ENCODE measurements around the gene ERCC1. TPM values are rescaled to one million over a fixed set of nuclear protein-coding genes. Genes with fewer than 3 reads are reported as not detected.
A peak's percentile ranks its signal among the peaks of the same experiment; 100 is the strongest.

Gene ERCC1
- total RNA-seq (10 to 100 TPM; 41.8 to 67.0 (median 64.4) TPM), polyA plus RNA-seq (10 to 100 TPM; 27.3 to 31.8 (median 30.1) TPM)

GRCh38 chr19:45423589-45424190 is at the start of gene ERCC1:
ERCC1 (minus strand) TSS chr19:45423917; CDS start chr19:45423374, 543 bp downstream.
- no peaks in the 10 kb centered on the region for H3K27me3 ChIP-seq
- H3K4me1 ChIP-seq = peaks cover 0 to 41% (median 23%) of the 10 kb centered on the region in 4 donors
- H3K9me3 ChIP-seq = no peaks in the 10 kb centered on the region
- WGBS, 2 donors = 1% methylated on average over 37 of the region's 37 CpGs
- intact Hi-C loops (cut with DNase I) = loop anchor here (2.0 to 10.0 kb wide), 2 partner anchors 17 to 271 kb away; partner anchors contain the start of genes POLR1G, QPCTL and SNRPD2
- H3K36me3 ChIP-seq = peaks cover 0 to 26% (median 4%) of the 10 kb centered on the region in 4 donors
- H3K4me3 ChIP-seq = peak within 1 kb of the TSS; percentile 55 to 73 (median 61)
- H3K27ac ChIP-seq = peak within 1 kb of the TSS; percentile 80 to 92 (median 90)
- TF ChIP-seq POLR2A (IDR thresholded peaks at IDR 0.05) (peak; percentile 28 to 73), EP300 (IDR thresholded peaks at IDR 0.05) (no peak), CTCF (IDR thresholded peaks at IDR 0.05) (no peak), POLR2AphosphoS5 (IDR thresholded peaks at IDR 0.05) (peak; percentile 39 to 82 (median 72))
- peak; percentile 98 for DNase-seq

- 20 to 40% methylated on average over 5 of the region's 5 CpGs for WGBS, 2 donors
- TF ChIP-seq EP300 (IDR thresholded peaks at IDR 0.05) (no peak), CTCF (IDR thresholded peaks at IDR 0.05) (no peak), POLR2AphosphoS5 (IDR thresholded peaks at IDR 0.05) (no peak), POLR2A (IDR thresholded peaks at IDR 0.05) (no peak)
- no peaks in the 10 kb centered on the region for H3K9me3 ChIP-seq
- no peak overlapping the region for H3K4me3 ChIP-seq
- DNase-seq = no peak
- no peaks in the 10 kb centered on the region for H3K27me3 ChIP-seq
- H3K27ac ChIP-seq = no peak overlapping the region
- intact Hi-C loops (cut with DNase I) = no loop called here
- H3K36me3 ChIP-seq = no peaks in the 10 kb centered on the region
- H3K4me1 ChIP-seq = peaks cover 0 to 30% (median 26%) of the 10 kb centered on the region in 4 donors
Observed at GRCh38 chr19:45473367-45473681, 49.6 kb upstream of the ERCC1 start.

- no peak for DNase-seq
- Histone ChIP-seq H3K27me3 (no peaks in the 10 kb centered on the region), H3K27ac (no peak overlapping the region), H3K4me3 (no peak overlapping the region), H3K36me3 (no peaks in the 10 kb centered on the region), H3K4me1 (peaks cover 0 to 30% (median 27%) of the 10 kb centered on the region in 4 donors), H3K9me3 (no peaks in the 10 kb centered on the region)
- intact Hi-C loops (cut with DNase I) = no loop called here
- 20 to 28% methylated on average over 44 of the region's 44 CpGs for WGBS, 2 donors
- TF ChIP-seq CTCF (IDR thresholded peaks at IDR 0.05) (no peak), POLR2A (IDR thresholded peaks at IDR 0.05) (no peak), POLR2AphosphoS5 (IDR thresholded peaks at IDR 0.05) (no peak), EP300 (IDR thresholded peaks at IDR 0.05) (no peak)
Observed at GRCh38 chr19:45472563-45473366, 49.0 kb upstream of the ERCC1 start.

- no peaks in the 10 kb centered on the region for H3K9me3 ChIP-seq
- no peak for DNase-seq
- 49 to 56% methylated on average over 7 of the region's 7 CpGs for WGBS, 2 donors
- no peak for TF ChIP-seq POLR2A (IDR thresholded peaks at IDR 0.05)
- intact Hi-C loops (cut with DNase I) = no loop called here
- H3K27ac ChIP-seq = no peak overlapping the region
- H3K27me3 ChIP-seq = no peaks in the 10 kb centered on the region
- peaks cover 0 to 34% (median 28%) of the 10 kb centered on the region in 4 donors for H3K4me1 ChIP-seq
- no peak overlapping the region for H3K4me3 ChIP-seq
- H3K36me3 ChIP-seq = no peaks in the 10 kb centered on the region
Observed at GRCh38 chr19:45471931-45472562, 48.3 kb upstream of the ERCC1 start.
